ENCODE data around the gene RMND5B.

DNA sequence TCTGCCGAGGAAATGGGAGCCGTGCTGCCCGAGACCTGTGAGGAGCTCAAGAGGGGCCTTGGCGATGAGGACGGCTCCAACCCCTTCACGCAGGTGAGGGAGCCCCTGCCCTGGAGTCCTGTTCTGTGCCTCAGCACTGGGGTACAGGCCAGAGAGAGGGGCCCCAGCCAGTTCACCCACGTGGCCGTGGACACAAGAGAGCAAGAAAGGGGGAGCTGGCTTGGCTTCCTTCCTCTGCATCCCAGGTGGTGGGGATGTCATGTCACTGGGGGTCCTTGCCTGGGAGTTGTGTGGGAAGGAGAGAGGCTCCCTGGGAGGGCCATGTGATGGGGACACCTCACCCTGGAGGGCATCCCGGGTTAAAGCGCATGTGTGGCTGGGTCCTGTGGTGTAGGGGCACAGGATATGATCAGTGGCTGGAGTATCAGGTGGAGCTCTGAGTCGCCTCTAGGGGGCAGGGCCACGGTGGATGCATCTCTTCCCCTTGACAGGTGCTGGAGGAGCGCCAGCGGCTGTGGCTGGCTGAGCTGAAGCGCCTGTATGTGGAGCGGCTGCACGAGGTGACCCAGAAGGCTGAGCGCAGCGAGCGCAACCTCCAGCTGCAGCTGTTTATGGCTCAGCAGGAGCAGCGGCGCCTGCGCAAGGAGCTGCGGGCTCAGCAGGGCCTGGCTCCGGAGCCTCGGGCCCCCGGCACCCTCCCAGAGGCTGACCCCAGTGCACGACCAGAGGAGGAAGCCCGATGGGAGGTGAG is 10.0 kb upstream of the RMND5B start:
- TF ChIP-seq POLR2AphosphoS5 (IDR thresholded peaks at IDR 0.05; ENCODE audit: borderline replicate concordance, low read depth, low read length) (no peak), EZH2 (IDR thresholded peaks at IDR 0.05) (no peak)
